BJ (cell line): ENCODE measurements around the gene FLNB. TPM values are rescaled to one million over a fixed set of nuclear protein-coding genes. Genes with fewer than 3 reads are reported as not detected.

ENCODE experiments used
- CTCF ChIA-PET: fragments of 350-600 bp; formaldehyde crosslinking; extraction: SDS; loops from one replicate; lab custom pipeline; 2021; ENCODE audit warnings: antibody characterized with exemption, inconsistent platforms; lab: Yijun Ruan, JAX
- POLR2A ChIA-PET: fragments of 300-600 bp; sonication (Branson Sonifier 250); formaldehyde crosslinking; extraction: SDS; loops from one replicate; lab custom pipeline; 2021; ENCODE audit warnings: antibody characterized with exemption; lab: Charles Lee
- DNase-seq: peaks from one replicate; pipeline ENCODE4 v3.0.0-alpha.2; 2011; ENCODE audit warnings: low read depth
- H3K27me3 ChIP-seq: 2 replicates; pipeline ENCODE4 v1.6.0; 2011; ENCODE audit warnings: low read length; ENCODE audit not compliant: control insufficient read depth, insufficient read depth
- H3K36me3 ChIP-seq: 2 replicates; pipeline ENCODE4 v1.5.1; 2011; ENCODE audit warnings: low read length; ENCODE audit not compliant: control insufficient read depth, insufficient read depth
- H3K4me3 ChIP-seq: 2 replicates; pipeline ENCODE4 v1.5.1; 2011; ENCODE audit warnings: low read depth, mild to moderate bottlenecking, control low read depth, low read length
- CTCF ChIP-seq: IDR thresholded peaks from 2 replicates; pipeline ENCODE4 v1.5.1; 2011; ENCODE audit warnings: low read depth, mild to moderate bottlenecking, control low read depth, inconsistent platforms, low read length, moderate library complexity; ENCODE audit not compliant: insufficient read depth
- polyA plus RNA-seq: library from polyadenylated mRNA; depleted of rRNA; stranded (reverse); fragments of >200 nt; gene quantifications from 2 replicates; pipeline ENCODE4 v1.2.3, GENCODE V29; 2011

Gene FLNB
- polyA plus RNA-seq, 1 experiment, result 111 TPM

GRCh38 chr3:57967590-57967989 is 40.6 kb upstream of the FLNB start:
- ChIA-PET CTCF (interaction anchor here (1.0 kb wide), 1 partner anchor 11 kb away, joined by 3 read pairs; no protein-coding TSS in a partner anchor), POLR2A (no interaction called here)
- H3K4me3 ChIP-seq, result no peak overlapping the region
- no peaks in the 10 kb centered on the region for H3K27me3 ChIP-seq
- no peak for DNase-seq
- no peaks in the 10 kb centered on the region for H3K36me3 ChIP-seq
- no peak for TF ChIP-seq CTCF

GRCh38 chr3:57968501-57968900 is 39.7 kb upstream of the FLNB start:
- Histone ChIP-seq H3K27me3 (no peaks in the 10 kb centered on the region), H3K4me3 (no peak overlapping the region), H3K36me3 (no peaks in the 10 kb centered on the region)
- ChIA-PET POLR2A (no interaction called here), CTCF (interaction anchor here (0.6 to 0.8 kb wide), 2 partner anchors 17 to 205 kb away, joined by 3 to 4 read pairs; no protein-coding TSS in a partner anchor)
- no peak for TF ChIP-seq CTCF
- no peak for DNase-seq

GRCh38 chr3:57971975-57972374 is 36.2 kb upstream of the FLNB start:
- CTCF ChIA-PET, result interaction anchor here (0.8 kb wide), 1 partner anchor 19 kb away, joined by 3 read pairs; no protein-coding TSS in a partner anchor

GRCh38 chr3:57972531-57973111 is 35.6 kb upstream of the FLNB start:
- CTCF ChIA-PET, result interaction anchor here (0.8 to 1.1 kb wide), 2 partner anchors 11 to 19 kb away, joined by 3 to 6 read pairs; no protein-coding TSS in a partner anchor
- H3K4me3 ChIP-seq, result no peak overlapping the region
- H3K36me3 ChIP-seq, result no peaks in the 10 kb centered on the region
- TF ChIP-seq CTCF, result no peak
- POLR2A ChIA-PET, result no interaction called here
- DNase-seq, result no peak
- H3K27me3 ChIP-seq, result no peaks in the 10 kb centered on the region

More at GRCh38 chr3:57971975-57972374, 36.2 kb upstream of the FLNB start:
- H3K36me3 ChIP-seq, result no peaks in the 10 kb centered on the region
- no peaks in the 10 kb centered on the region for H3K27me3 ChIP-seq
- no peak for DNase-seq
- H3K4me3 ChIP-seq, result no peak overlapping the region
- no peak for TF ChIP-seq CTCF
- POLR2A ChIA-PET, result no interaction called here

GRCh38 chr3:57973715-57974477 is 34.3 kb upstream of the FLNB start:
- CTCF ChIA-PET, result interaction anchor here (0.9 to 1.3 kb wide), 4 partner anchors 10 to 193 kb away, joined by 3 to 6 read pairs (median 4); no protein-coding TSS in a partner anchor
- POLR2A ChIA-PET, result no interaction called here
- no peak overlapping the region for H3K4me3 ChIP-seq
- TF ChIP-seq CTCF, result no peak
- no peak for DNase-seq
- no peaks in the 10 kb centered on the region for H3K27me3 ChIP-seq
- no peaks in the 10 kb centered on the region for H3K36me3 ChIP-seq
